WTC11 (cell line): Measurements from ENCODE around the gene FAM114A1. TPM values are rescaled to one million over a fixed set of nuclear protein-coding genes. Genes with fewer than 3 reads are reported as not detected.

Experiments
- ATAC-seq: fragments of 200-7000 bp; cut with Tn5 transposase; 2 replicates; pipeline ENCODE4 v1.10.0; 2021; ENCODE audit warnings: mild to moderate bottlenecking, moderate library complexity
- CTCF ChIA-PET: fragments of 300-600 bp; sonication (Branson Sonifier 250); formaldehyde crosslinking; loops from one replicate; lab custom pipeline; 2021; ENCODE audit warnings: antibody characterized with exemption; lab: Charles Lee
- POLR2A ChIA-PET: fragments of 350-600 bp; sonication (Branson Sonifier 250); formaldehyde crosslinking; loops from one replicate; lab custom pipeline; 2021; ENCODE audit warnings: antibody characterized with exemption; lab: Charles Lee
- DNase-seq: peaks from one replicate; pipeline ENCODE4 v3.0.0; 2021; ENCODE audit warnings: low spot score
- H3K27ac Mint-ChIP-seq: 2 replicates; pipeline ENCODE4 v1.8.0; 2021; ENCODE audit warnings: mixed read lengths
- H3K27me3 Mint-ChIP-seq: 2 replicates; pipeline ENCODE4 v1.8.0; 2021; ENCODE audit warnings: low read depth, mild to moderate bottlenecking, moderate library complexity, mixed read lengths
- H3K36me3 Mint-ChIP-seq: 2 replicates; pipeline ENCODE4 v1.8.0; 2021; ENCODE audit warnings: mixed read lengths
- H3K4me1 Mint-ChIP-seq: 2 replicates; pipeline ENCODE4 v1.8.0; 2022; ENCODE audit warnings: mixed read lengths
- H3K4me3 Mint-ChIP-seq: 2 replicates; pipeline ENCODE4 v1.8.0; 2021; ENCODE audit warnings: mild to moderate bottlenecking, moderate library complexity, mixed read lengths
- H3K9me3 Mint-ChIP-seq: 2 replicates; pipeline ENCODE4 v1.8.0; 2021; ENCODE audit warnings: mixed read lengths
- AR ChIP-seq: fragments of 250-450 bp; sonication (Bioruptor Pico); IDR thresholded peaks from 2 replicates; pipeline ENCODE4 v1.9.0; 2021; ENCODE audit warnings: mild to moderate bottlenecking
- ARID4B ChIP-seq: sonication (generic); formaldehyde crosslinking; IDR thresholded peaks from 2 replicates; pipeline ENCODE4 v1.8.0; 2023; ENCODE audit warnings: missing genetic modification reagents, mild to moderate bottlenecking, borderline replicate concordance
- CREB1 ChIP-seq: sonication (generic); formaldehyde crosslinking; IDR thresholded peaks from 2 replicates; pipeline ENCODE4 v1.8.0; 2023; ENCODE audit warnings: mild to moderate bottlenecking, missing genetic modification reagents
- CREM ChIP-seq: sonication (generic); formaldehyde crosslinking; IDR thresholded peaks from 2 replicates; pipeline ENCODE4 v1.8.1; 2022; ENCODE audit warnings: mild to moderate bottlenecking, missing genetic modification reagents, moderate library complexity
- E2F5 ChIP-seq: sonication (generic); formaldehyde crosslinking; IDR thresholded peaks from 2 replicates; pipeline ENCODE4 v1.8.1; 2022; ENCODE audit warnings: mild to moderate bottlenecking, moderate library complexity, missing genetic modification reagents
- ESRRA ChIP-seq: sonication (generic); formaldehyde crosslinking; IDR thresholded peaks from 2 replicates; pipeline ENCODE4 v1.8.1; 2022; ENCODE audit warnings: mild to moderate bottlenecking, missing genetic modification reagents, borderline replicate concordance
- FOXP4 ChIP-seq: sonication (generic); formaldehyde crosslinking; IDR thresholded peaks from 2 replicates; pipeline ENCODE4 v1.8.0; 2022; ENCODE audit warnings: mild to moderate bottlenecking, missing genetic modification reagents
- IRF2 ChIP-seq: sonication (generic); formaldehyde crosslinking; IDR thresholded peaks from 2 replicates; pipeline ENCODE4 v1.8.0; 2022; ENCODE audit warnings: low read depth, missing genetic modification reagents, borderline replicate concordance
- JAZF1 ChIP-seq: fragments of 250-450 bp; sonication (Bioruptor Pico); IDR thresholded peaks from 2 replicates; pipeline ENCODE4 v1.9.0; 2021; ENCODE audit warnings: moderate library complexity, mild to moderate bottlenecking, inconsistent platforms
- JUN ChIP-seq: sonication (generic); formaldehyde crosslinking; IDR thresholded peaks from 2 replicates; pipeline ENCODE4 v1.8.0; 2023; ENCODE audit warnings: mild to moderate bottlenecking, missing genetic modification reagents
- NR1H2 ChIP-seq: sonication (generic); formaldehyde crosslinking; IDR thresholded peaks from 2 replicates; pipeline ENCODE4 v1.9.0; 2021; ENCODE audit warnings: mild to moderate bottlenecking, moderate library complexity, missing genetic modification reagents
- PREB ChIP-seq: sonication (generic); formaldehyde crosslinking; IDR thresholded peaks from 2 replicates; pipeline ENCODE4 v1.8.1; 2022; ENCODE audit warnings: mild to moderate bottlenecking, missing genetic modification reagents, moderate library complexity, borderline replicate concordance
- SOX15 ChIP-seq: fragments of 250-450 bp; sonication (Bioruptor Pico); IDR thresholded peaks from 2 replicates; pipeline ENCODE4 v1.9.0; 2021; ENCODE audit warnings: mild to moderate bottlenecking
- STAT6 ChIP-seq: sonication (generic); formaldehyde crosslinking; conservative IDR thresholded peaks from 2 replicates; pipeline ENCODE4 v1.8.1; 2023; ENCODE audit warnings: mild to moderate bottlenecking, low read depth, missing genetic modification reagents, moderate library complexity
- ZMAT4 ChIP-seq: fragments of 250-450 bp; sonication (Bioruptor Pico); IDR thresholded peaks from 2 replicates; pipeline ENCODE4 v1.9.0; 2021; ENCODE audit warnings: mild to moderate bottlenecking
- ZNF317 ChIP-seq: sonication (generic); formaldehyde crosslinking; IDR thresholded peaks from 2 replicates; pipeline ENCODE4 v1.8.1; 2023; ENCODE audit warnings: low read depth, mild to moderate bottlenecking, moderate library complexity, missing genetic modification reagents, borderline replicate concordance
- total RNA-seq: library from RNA; stranded (reverse); gene quantifications from 3 replicates; pipeline ENCODE4 v1.2.3, GENCODE V29; 2021
- TF ChIP-seq, protein P1 (sequence below): sonication (generic); formaldehyde crosslinking; IDR thresholded peaks from 2 replicates; pipeline ENCODE4 v1.8.1; 2022; ENCODE audit warnings: low read depth, mild to moderate bottlenecking, moderate library complexity, missing genetic modification reagents, borderline replicate concordance

The FAM114A1 gene
- total RNA-seq, 1 experiment from 2014 or later = 17.6 TPM

- TF ChIP-seq E2F5 (CRISPR knock-in tag) (no peak), CREB1 (CRISPR knock-in tag) (no peak), PREB (no peak)
- TF ChIP-seq, protein P1, sequence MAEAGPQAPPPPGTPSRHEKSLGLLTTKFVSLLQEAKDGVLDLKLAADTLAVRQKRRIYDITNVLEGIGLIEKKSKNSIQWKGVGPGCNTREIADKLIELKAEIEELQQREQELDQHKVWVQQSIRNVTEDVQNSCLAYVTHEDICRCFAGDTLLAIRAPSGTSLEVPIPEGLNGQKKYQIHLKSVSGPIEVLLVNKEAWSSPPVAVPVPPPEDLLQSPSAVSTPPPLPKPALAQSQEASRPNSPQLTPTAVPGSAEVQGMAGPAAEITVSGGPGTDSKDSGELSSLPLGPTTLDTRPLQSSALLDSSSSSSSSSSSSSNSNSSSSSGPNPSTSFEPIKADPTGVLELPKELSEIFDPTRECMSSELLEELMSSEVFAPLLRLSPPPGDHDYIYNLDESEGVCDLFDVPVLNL = no peak
These were observed 2.6 kb downstream of the FAM114A1 start (continued) for GRCh38 chr4:38870098-38870808.

- Mint-ChIP-seq H3K9me3 (peaks cover 9% of the 10 kb centered on the region), H3K36me3 (peaks cover 2% of the 10 kb centered on the region), H3K27me3 (no peaks in the 10 kb centered on the region), H3K4me3 (no peak overlapping the region), H3K4me1 (peaks cover 19% of the 10 kb centered on the region), H3K27ac (no peak overlapping the region)
- no peak for ATAC-seq
- no peak for DNase-seq
- ChIA-PET POLR2A (interaction anchor here (0.6 kb wide), 1 partner anchor 93 kb away, joined by 3 read pairs; no protein-coding TSS in a partner anchor), CTCF (interaction anchor here (2.2 kb wide), 1 partner anchor 11 kb away, joined by 8 read pairs; no protein-coding TSS in a partner anchor)
- TF ChIP-seq JUN (CRISPR knock-in tag) (no peak), FOXP4 (CRISPR knock-in tag) (no peak), ESRRA (CRISPR knock-in tag) (no peak), STAT6 (CRISPR knock-in tag) (no peak), ZMAT4 (CRISPR knock-in tag) (no peak), NR1H2 (no peak), SOX15 (CRISPR knock-in tag) (no peak), ARID4B (CRISPR knock-in tag) (no peak), JAZF1 (CRISPR knock-in tag) (no peak), ZNF317 (CRISPR knock-in tag) (no peak), CREM (no peak), AR (CRISPR knock-in tag) (no peak), IRF2 (CRISPR knock-in tag) (no peak)
These were observed 4.0 kb downstream of the FAM114A1 start for GRCh38 chr4:38871593-38871992.
